Tibial nerve (tissue), 4 donors: ENCODE results near the gene ACSM3. TPM values are rescaled to one million over a fixed set of nuclear protein-coding genes. Genes with fewer than 3 reads are reported as not detected.
"Not testable (repeated sequence)": the region's sequence is repeated elsewhere in the genome, so short reads cannot be mapped to it uniquely, and the experiment has no call there.

ENCODE experiments used
- DNase-seq, 2 donors: peaks; one replicate each; pipeline ENCODE4 v3.0.0-alpha.2; 2019; ENCODE audit warnings: low spot score in 2 of 2
- H3K27ac ChIP-seq, 4 donors: fragments of 200-600 bp; sonication (generic) in 3 of 4; one replicate each; pipeline ENCODE4 v1.5.1; 2017 to 2019; ENCODE audit warnings: mild to moderate bottlenecking in 1 of 4
- H3K27me3 ChIP-seq, 2 donors: fragments of 200-600 bp; sonication (generic) in 1 of 2; one replicate each; pipeline versions ENCODE4 v1.5.1 to v1.6.0; 2017 to 2019
- H3K36me3 ChIP-seq, 3 donors: fragments of 200-600 bp; sonication (generic); one replicate each; pipeline ENCODE4 v1.5.1; 2018 to 2019
- H3K4me1 ChIP-seq, 4 donors: fragments of 200-600 bp; sonication (generic) in 3 of 4; one replicate each; pipeline ENCODE4 v1.5.1; 2017 to 2019
- H3K4me3 ChIP-seq, 4 donors: fragments of 200-600 bp; sonication (generic) in 3 of 4; one replicate each; pipeline ENCODE4 v1.5.1; 2017 to 2019; ENCODE audit warnings: mild to moderate bottlenecking in 1 of 4, moderate library complexity in 1 of 4
- H3K9me3 ChIP-seq, 4 donors: fragments of 200-600 bp; sonication (generic) in 3 of 4; one replicate each; pipeline ENCODE4 v1.5.1; 2017 to 2019
- CTCF ChIP-seq, 5 experiments: fragments of 200-600 bp in 3 of 5; fragments of 450-650 bp in 2 of 5; sonication (generic) in 3 of 5; IDR thresholded peaks; one replicate each; pipeline ENCODE4 v1.5.1; 2016 to 2019; ENCODE audit warnings: antibody characterized with exemption in 5 of 5, mild to moderate bottlenecking in 3 of 5, moderate library complexity in 2 of 5
- EP300 ChIP-seq, 2 donors: sonication (generic); formaldehyde crosslinking; IDR thresholded peaks; one replicate each; pipeline ENCODE4 v1.6.1; 2017; ENCODE audit warnings: antibody characterized with exemption in 2 of 2, mild to moderate bottlenecking in 1 of 2
- POLR2A ChIP-seq, 2 donors: fragments of 450-650 bp; IDR thresholded peaks; one replicate each; pipeline ENCODE4 v1.6.1; 2017; ENCODE audit warnings: antibody characterized with exemption in 2 of 2, mild to moderate bottlenecking in 2 of 2, moderate library complexity in 2 of 2
- WGBS, 2 donors: methylation state at CpG; one replicate each; pipeline ENCODE4 v1.1.5; 2018; 5-methylcytosine and 5-hydroxymethylcytosine counted together
- total RNA-seq, 4 donors: library from RNA; depleted of rRNA; stranded (reverse); fragments of >200 nt; gene quantifications; one replicate each; pipeline ENCODE4 v1.1.0, GENCODE V29; 2016

ACSM3 gene
- total RNA-seq = 1 to 10 TPM; 1.2 to 2.5 (median 1.6) TPM

- Histone ChIP-seq H3K4me3 (peak within 1 kb of the TSS; percentile 17 to 44 (median 32)), H3K27ac (peak within 1 kb of the TSS in 3 of 4 donors; percentile 40 to 72 (median 60)), H3K9me3 (no peaks in the 10 kb centered on the region), H3K4me1 (peaks cover 0 to 4% (median 0%) of the 10 kb centered on the region in 4 donors), H3K27me3 (no peaks in the 10 kb centered on the region), H3K36me3 (no peaks in the 10 kb centered on the region)
- peak in 1 of 2 donors; percentile 53 for DNase-seq
- no peak for TF ChIP-seq POLR2A (IDR thresholded peaks at IDR 0.05)
- TF ChIP-seq CTCF (IDR thresholded peaks at IDR 0.05) = no peak
- TF ChIP-seq EP300 (IDR thresholded peaks at IDR 0.05) = no peak
- WGBS, 2 donors = 22% methylated on average over 10 of the region's 10 CpGs
Observed at GRCh38 chr16:20763461-20764232, at the start of gene ACSM3. Gene ACSM3, plus strand, starts transcription at chr16:20764014. Its CDS starts 6,021 bp downstream, at chr16:20770035.

- DNase-seq, H3K27me3 ChIP-seq, H3K36me3 ChIP-seq: not testable (repeated sequence)
Observed at GRCh38 chr16:20717718-20718117, 46.1 kb upstream of the ACSM3 start.

GRCh38 chr16:20720251-20720650 is 43.6 kb upstream of the ACSM3 start:
- H3K4me3 ChIP-seq = no peak overlapping the region
- no peak overlapping the region for H3K27ac ChIP-seq
- H3K4me1 ChIP-seq = no peaks in the 10 kb centered on the region
- TF ChIP-seq EP300 (IDR thresholded peaks at IDR 0.05) = no peak
- TF ChIP-seq CTCF (IDR thresholded peaks at IDR 0.05) = no peak
- TF ChIP-seq POLR2A (IDR thresholded peaks at IDR 0.05) = no peak
- no peak for DNase-seq
- 87 to 89% methylated on average over 4 of the region's 4 CpGs for WGBS, 2 donors
- H3K27me3 ChIP-seq = no peaks in the 10 kb centered on the region
- no peaks in the 10 kb centered on the region for H3K9me3 ChIP-seq
- H3K36me3 ChIP-seq = no peaks in the 10 kb centered on the region

More at GRCh38 chr16:20717718-20718117, 46.1 kb upstream of the ACSM3 start:
- H3K4me1 ChIP-seq, H3K9me3 ChIP-seq, H3K4me3 ChIP-seq, H3K27ac ChIP-seq: not testable (repeated sequence)

GRCh38 chr16:20726661-20727060 is 37.2 kb upstream of the ACSM3 start:
- Histone ChIP-seq H3K4me1 (no peaks in the 10 kb centered on the region), H3K4me3 (no peak overlapping the region), H3K27me3 (no peaks in the 10 kb centered on the region), H3K36me3 (peaks cover 0 to 20% (median 0%) of the 10 kb centered on the region in 3 donors), H3K27ac (no peak overlapping the region), H3K9me3 (no peaks in the 10 kb centered on the region)
- DNase-seq = no peak
- no peak for TF ChIP-seq CTCF (IDR thresholded peaks at IDR 0.05)
- TF ChIP-seq POLR2A (IDR thresholded peaks at IDR 0.05) = no peak
- TF ChIP-seq EP300 (IDR thresholded peaks at IDR 0.05) = no peak

GRCh38 chr16:20727181-20727580 is 36.6 kb upstream of the ACSM3 start:
- Histone ChIP-seq H3K27me3 (no peaks in the 10 kb centered on the region), H3K27ac (no peak overlapping the region), H3K36me3 (peaks cover 0 to 20% (median 0%) of the 10 kb centered on the region in 3 donors), H3K4me3 (no peak overlapping the region), H3K4me1 (no peaks in the 10 kb centered on the region), H3K9me3 (no peaks in the 10 kb centered on the region)
- 75 to 90% methylated on average over 3 of the region's 3 CpGs for WGBS, 2 donors
- no peak for DNase-seq
- TF ChIP-seq CTCF (IDR thresholded peaks at IDR 0.05) (no peak), POLR2A (IDR thresholded peaks at IDR 0.05) (no peak), EP300 (IDR thresholded peaks at IDR 0.05) (no peak)
